Measurements from ENCODE around the gene FOXK1.

Gene FOXK1

GRCh38 chr7:4803397-4804241, 121.5 kb downstream of the FOXK1 start:
- no peak for FAIRE-seq

GRCh38 chr7:4805110-4805983, 123.3 kb downstream of the FOXK1 start:
- no peak for FAIRE-seq

- FAIRE-seq = no peak
These were observed 123.8 kb downstream of the FOXK1 start for GRCh38 chr7:4805984-4806300.

GRCh38 chr7:4806983-4807597, 125.0 kb downstream of the FOXK1 start:
- FAIRE-seq = no peak

- no peak for FAIRE-seq
These were observed 125.5 kb downstream of the FOXK1 start for GRCh38 chr7:4807598-4808016.

GRCh38 chr7:4808026-4808425, 125.9 kb downstream of the FOXK1 start:
- FAIRE-seq = no peak

- FAIRE-seq = no peak
These were observed 126.5 kb downstream of the FOXK1 start for GRCh38 chr7:4808565-4808964.

- no peak for FAIRE-seq
These were observed 127.0 kb downstream of the FOXK1 start for GRCh38 chr7:4809091-4809591.

GRCh38 chr7:4809666-4810065, 127.6 kb downstream of the FOXK1 start:
- no peak for FAIRE-seq

- FAIRE-seq = no peak
These were observed 132.3 kb downstream of the FOXK1 start for GRCh38 chr7:4814433-4814832.

GRCh38 chr7:4815121-4815520, 133.0 kb downstream of the FOXK1 start:
- FAIRE-seq = no peak

GRCh38 chr7:4815609-4816418, 133.7 kb downstream of the FOXK1 start:
- no peak for FAIRE-seq

GRCh38 chr7:4816419-4817080, 134.5 kb downstream of the FOXK1 start:
- FAIRE-seq = no peak

GRCh38 chr7:4817178-4817901, 135.2 kb downstream of the FOXK1 start:
- FAIRE-seq = no peak

- FAIRE-seq = no peak
These were observed 136.1 kb downstream of the FOXK1 start for GRCh38 chr7:4818000-4818794.

GRCh38 chr7:4819560-4820404, 137.7 kb downstream of the FOXK1 start:
- FAIRE-seq = no peak

- no peak for FAIRE-seq
These were observed 138.4 kb downstream of the FOXK1 start for GRCh38 chr7:4820405-4820966.

Data from TTC549 (cell line).